GM18498 (cell line): ENCODE results near the gene CCDC85A.

ENCODE experiments used
- ATAC-seq: cut with Tn5 transposase; IDR thresholded peaks from one replicate; pipeline ENCODE4 v1.9.1; 2021; ENCODE audit warnings: mild to moderate bottlenecking, moderate library complexity; ENCODE audit not compliant: unreplicated experiment

CCDC85A gene

DNA sequence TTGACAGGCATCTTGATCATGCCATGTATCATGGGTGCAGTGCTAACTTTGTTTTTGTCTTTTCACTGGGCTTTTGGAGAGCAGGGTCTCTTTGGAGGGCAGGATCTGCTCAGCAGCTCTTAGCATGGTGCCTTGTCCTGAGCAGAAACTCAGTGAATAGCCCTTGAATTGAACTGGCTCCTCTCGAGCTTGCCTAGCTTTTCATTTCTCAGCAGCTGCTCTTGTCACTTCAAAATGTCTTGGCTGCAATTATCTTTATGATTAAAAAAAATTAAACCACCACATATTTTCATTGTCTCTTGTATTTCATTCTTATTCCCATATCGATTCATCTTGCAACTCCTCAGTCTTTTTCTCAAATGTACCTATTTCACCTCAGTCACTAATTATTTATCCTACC is 50.5 kb downstream of the CCDC85A start:
- ATAC-seq = no peak

DNA sequence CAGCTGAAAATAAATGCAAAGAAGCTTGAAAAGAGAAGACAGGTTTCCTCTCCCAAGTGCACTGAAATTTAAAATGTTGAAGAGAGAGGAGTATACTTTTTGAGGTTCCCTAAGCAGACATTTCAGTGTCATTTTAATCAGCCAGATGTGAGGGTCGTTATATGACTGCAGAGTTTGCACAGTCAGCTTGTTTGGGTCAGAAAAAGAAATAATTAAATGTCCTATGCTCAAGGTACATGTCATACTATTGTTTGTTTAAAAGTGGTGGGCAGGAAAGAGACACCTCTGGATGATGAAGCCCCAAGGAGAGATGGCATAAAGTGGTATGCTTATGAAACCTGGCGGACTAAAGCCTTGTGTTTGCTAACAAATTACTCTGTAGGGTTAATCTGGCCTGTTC is 55.2 kb downstream of the CCDC85A start:
- no peak for ATAC-seq

DNA sequence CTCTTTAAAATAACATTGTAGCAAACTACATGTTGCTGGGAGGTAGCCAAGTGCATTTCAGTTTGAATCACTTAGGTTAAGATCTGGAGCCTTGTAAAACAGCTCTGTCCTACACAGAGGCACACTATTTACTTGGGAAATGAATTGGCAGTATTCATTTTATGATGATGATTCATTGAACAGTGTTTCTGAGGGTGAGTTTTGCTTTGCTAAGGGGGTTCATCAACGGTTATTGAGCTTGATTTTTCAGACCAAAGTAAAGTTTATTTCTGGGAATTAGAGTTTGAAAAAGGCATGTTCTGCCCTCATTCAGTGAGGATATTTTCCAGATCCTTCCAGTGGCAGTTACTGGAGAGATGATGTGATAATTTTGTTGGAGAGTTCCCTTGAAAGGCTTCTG is 55.6 kb downstream of the CCDC85A start:
- no peak for ATAC-seq

DNA sequence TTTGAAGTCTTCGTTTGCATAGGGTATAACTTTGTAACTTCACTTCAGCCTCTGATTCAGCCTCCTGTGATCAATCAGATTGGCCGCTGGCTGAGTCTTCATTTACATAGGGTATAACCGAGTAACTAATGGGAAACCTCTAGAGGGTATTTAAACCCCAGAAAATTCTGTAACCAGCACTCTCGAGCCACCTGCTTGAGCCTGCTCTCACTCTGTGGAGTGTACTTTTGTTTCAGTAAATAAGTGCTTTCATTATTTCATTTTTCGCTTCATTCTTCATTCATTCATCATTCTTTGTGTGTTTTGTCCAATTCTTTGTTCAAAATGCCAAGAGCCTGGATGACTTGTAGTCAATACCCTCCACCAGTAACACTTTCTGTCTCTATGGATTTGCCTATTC is 56.4 kb downstream of the CCDC85A start:
- no peak for ATAC-seq

DNA sequence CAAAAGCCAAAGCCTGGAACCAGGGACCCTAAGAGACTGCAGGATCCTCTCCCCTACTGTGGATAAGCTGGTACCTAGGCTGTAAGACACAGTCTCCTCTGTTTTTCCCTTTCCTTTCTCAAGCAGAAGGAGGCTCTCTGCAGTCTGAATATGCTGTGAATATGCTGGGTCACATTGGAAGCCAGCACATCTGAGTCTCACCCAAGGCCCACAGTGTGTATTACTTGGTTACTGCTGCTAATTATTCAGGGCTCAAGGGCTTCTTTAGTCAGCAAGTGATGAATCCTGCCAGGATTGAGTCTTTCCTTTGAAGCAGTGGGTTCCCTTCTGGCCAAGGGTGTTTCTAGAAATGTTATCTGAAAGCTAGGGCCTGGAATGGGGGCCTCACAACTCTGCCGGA is 60.7 kb downstream of the CCDC85A start:
- ATAC-seq = no peak

DNA sequence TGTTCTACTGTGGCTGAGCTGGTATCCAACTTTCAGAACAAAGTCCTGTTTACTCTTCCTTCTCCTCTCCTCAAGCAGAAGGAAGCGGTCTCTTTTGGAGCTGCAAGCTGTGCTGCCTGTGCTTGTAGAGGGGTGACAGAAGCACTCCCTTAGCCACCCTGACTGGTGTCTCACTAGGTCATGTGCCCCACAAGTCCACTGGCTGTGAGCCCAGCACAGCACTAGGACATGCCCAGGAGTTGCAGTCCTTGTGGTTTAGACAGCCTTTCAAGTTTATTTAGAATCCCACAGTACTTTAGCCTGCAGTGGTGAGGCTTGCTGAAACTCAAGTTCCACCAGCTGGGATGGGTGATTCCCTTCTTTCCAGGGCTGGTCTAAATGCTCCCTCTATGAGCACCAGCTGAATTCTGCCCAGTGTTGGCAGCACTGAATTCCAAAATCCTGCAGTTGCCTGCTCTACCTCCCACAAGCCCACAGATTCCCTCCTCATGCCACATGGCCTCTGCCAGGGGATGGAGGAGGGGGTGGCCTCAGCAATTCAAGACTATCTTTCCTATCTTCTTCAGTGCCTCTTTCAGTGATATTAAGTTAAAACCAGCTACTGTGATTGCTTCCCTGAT is 61.2 kb downstream of the CCDC85A start:
- ATAC-seq = no peak

DNA sequence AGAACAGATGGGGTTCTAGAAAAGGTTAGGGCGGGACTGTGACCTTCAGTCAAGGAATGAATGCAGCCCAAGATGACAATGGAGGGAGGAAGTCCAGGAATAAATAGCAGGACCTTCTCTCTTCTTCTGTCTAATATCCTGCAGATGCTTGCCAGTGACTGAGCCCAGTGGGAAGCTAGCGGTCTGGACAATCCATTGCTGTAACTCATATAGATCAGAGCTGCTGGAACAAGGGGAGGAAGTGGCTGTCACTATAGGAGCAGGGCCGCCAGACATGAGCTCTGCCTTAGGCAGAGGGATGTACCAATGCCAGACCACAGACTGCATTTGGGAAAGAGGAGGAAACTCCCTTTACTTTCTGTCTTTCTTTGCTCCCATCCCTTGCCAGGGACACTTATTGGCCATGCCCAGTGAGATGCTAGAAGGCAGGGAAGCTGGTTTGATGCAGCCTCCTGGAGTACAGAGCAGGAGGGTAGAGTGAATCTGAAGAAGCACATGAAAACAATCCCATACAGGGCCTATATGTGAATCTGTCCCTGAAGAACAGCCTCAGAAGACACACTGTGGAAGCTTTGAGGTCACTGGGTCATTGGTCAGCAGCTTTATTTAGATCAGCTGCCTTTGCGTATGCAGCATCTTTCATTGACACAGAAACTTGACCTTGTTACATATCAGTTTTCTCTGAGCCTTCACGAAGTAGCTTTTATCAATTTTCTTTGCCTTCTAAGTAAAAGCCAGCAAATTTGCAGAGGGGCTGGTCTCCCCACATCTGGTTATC is 65.4 kb downstream of the CCDC85A start:
- ATAC-seq = no peak

DNA sequence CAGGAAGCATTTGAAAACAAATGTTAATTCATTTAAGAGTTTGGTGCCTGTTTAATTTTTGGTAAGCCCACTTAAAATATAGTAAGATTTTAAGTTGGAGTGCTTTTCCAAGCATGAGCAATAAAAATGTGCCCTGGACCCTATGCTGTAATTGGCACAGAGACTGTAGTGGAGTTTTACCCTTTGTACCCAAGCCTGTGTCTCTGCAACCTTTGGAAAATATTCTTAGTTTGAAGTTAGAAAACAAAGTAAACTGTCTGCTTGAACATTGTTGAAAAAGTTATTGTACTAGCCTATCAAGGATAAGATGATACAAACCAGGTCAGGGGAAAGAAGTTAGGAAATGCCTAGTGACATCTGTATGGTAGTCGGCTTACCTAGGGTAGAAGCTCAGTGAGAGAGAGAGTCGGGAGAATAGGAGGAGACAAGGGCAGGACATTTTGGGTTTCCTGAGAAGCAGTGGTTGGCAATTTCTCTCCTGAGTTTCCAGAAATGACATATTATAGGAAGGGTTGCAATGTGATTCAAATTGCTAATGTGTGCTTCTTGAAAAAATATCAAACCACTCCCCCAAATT is 66.5 kb downstream of the CCDC85A start:
- no peak for ATAC-seq

DNA sequence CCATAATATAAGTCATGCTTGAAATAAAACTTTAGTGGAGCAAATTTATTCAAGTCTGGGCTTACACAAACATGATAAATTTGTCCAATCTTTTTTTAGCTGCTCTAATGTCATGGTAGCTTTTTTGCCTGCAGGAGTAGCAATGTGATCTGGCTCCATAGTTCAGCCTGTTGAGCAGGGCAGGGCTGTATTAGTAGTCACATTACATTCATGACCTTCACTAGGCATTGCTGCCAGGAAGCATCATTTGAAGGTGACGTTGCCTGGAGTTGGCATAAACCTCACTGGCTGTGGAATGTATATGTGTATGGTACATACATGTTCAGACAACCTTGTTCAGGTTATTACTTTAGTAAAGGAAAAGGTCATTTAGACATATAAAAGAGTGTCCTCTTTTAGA is 76.6 kb downstream of the CCDC85A start:
- no peak for ATAC-seq

DNA sequence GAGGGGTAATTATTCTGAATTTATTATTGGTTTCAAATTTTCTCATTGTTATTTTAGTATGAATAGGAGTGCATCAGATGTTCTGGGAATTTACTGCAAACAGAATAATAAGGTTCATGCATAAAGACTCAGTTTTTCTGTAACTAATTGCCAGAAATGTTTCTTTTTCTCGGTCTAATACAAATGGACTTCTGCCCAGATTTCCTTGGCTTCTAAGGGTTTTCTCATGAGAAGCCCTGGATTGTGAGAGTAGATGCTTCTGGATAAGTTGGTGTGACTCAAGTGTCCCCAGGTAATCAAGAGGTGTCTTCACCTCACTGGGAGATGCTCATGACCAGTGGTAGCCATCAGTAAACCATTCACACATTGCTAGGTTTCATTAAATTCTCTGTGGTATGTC is 78.5 kb downstream of the CCDC85A start:
- ATAC-seq = no peak

DNA sequence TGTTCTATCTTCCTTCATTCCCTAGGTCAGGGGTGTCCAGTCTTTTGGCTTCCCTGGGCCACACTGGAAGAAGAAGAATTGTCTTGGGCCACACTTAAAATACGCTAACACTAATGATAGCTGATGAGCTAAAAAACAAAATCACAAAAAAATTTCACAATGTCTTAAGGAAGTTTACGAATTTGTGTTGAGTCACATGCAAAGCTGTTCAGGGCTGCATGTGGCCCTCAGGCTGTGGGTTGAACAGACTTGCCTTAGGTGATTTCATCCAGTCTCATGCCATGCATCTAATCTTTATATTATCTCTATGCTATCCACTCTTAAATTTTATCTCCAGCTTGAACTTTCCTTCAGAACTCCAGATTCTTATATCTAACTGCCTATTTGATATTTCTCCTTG is 80.1 kb downstream of the CCDC85A start:
- ATAC-seq = no peak

DNA sequence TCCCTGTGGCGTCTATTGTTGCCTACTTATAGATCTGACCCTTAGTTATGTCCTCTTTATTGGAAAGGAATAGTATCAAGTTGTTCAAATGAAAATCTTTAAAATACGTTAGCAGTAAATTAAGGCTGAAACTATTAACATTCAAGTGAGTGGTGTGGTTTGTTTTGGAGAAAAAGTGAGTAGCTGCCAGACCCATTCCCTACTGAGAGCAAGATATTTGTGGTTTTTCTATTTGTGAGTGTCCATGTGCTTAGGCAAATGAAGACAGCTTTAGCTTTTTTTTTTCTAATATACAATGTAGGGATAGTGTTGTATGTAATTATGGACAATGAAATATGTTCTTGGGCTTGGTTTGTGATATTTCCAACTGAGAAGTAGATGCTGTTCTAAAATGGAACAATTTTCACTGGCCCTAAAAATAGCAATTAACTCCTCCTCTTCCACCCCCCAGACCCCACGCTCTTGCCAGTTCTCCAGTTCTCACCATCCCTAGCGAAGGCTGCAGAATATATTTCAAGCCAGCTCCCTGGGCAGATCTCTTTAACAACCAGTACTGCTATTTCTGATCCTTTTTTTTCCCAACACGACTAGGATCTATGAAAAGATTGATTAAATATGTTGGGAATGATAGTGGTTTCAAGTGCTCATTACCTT is 83.1 kb downstream of the CCDC85A start:
- ATAC-seq = no peak

DNA sequence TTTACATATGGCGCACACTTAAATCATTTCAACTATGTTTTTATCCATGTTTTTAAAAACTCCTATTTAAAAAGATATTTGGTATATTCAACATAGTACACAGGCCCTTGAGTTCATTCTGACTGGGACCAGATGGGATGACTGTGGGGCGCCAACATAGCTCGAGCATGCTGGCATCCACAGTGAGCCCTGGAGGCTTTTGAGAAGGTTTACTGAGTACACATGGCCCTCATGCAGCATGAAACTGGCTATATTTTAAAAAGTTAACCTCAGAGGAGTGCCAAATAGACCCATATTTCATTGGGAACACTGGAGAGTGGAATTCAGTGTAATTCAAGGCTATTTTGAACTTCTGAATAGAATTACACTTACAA is 83.6 kb downstream of the CCDC85A start:
- ATAC-seq = no peak

DNA sequence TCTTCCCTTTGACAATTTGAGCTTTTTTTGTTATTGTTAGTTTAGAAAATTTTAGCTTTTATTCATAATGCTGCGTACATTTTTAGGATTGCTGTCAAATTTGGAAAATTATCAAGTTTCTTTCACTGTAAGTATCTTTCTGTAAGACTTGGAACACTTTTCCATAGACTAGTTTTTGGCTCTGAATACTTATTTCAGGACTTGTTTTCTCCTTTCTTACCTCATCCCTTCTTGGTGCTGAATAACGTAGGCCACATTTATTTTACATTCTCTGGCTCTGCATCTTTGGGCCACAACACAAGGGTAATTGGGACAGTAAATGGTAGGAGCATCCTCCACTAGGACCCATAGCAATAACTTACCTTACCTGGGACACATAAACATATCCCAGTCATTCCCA is 85.1 kb downstream of the CCDC85A start:
- no peak for ATAC-seq

DNA sequence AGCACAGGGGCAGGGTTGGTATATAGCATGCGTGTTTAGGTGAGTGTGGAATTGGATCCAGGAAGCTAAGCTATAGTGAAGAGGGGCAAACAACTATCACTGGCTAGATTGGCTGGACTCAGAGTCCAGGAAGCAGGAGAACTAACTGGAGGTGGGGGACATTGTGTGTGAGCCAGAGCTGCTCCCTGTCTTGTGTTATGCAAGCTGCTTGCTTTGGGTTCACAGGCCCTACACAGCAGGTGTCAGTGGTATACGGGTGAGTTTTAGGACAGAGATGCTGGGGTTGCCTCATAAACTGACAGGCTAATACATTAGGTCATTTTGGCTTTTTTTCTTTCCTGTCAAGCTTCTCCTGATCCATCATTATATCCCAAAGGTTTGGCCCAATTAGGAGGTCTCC is 87.5 kb downstream of the CCDC85A start:
- no peak for ATAC-seq

DNA sequence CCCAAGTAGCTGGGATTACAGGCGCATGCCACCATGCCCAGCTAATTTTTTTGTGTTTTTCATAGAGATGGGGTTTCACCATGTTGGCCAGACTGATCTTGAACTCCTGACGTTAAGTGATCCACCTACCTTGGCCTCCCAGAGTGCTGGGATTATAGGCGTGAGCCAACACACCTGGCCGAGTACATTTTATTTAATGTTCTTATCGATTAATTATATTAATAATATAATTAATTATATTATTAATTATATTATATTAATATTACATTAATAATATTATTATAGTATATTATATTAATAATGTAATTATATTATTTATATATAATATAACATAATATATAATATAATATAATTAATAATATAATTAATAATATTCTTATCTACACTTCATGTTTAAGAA is 101.4 kb downstream of the CCDC85A start:
- ATAC-seq = no peak

DNA sequence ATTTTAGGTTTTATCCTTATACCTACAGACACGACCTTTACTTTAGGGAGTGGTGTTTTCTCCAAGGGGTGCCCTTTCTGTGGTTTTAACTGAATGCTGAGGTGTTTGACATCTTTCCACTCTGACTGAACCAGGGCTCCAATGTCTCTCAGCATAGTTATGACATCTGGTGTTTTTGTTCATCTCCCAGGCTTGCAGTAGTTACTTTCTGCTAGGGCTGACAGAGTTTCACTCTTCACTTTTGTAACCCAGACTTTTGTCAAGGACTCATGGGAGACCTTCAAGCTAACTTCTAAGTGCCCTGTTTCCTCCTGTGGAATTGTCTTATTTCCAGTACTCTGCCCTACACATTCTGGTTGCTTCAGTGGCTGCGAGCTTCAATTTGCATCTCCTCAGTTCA is 103.1 kb downstream of the CCDC85A start:
- ATAC-seq = peak; percentile 68

DNA sequence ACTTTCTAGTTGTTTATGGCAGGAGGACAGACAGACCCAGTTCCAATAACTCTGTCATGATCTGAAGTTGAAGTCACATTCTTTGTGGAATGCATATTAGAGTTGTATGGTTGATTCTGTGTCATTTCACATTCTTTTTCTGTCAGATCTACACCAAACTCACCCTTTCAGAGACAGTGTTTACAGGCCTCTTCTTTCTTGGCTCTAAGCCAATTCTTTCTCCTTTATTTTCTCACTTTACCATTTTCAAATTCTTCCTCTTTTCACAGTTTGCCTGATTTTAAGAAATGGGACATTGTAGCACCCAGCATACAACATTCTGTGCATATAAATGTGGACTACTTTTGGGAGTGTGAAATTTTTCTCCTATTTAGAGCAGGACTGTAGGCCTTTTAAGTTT is 103.7 kb downstream of the CCDC85A start:
- ATAC-seq = peak; percentile 26

DNA sequence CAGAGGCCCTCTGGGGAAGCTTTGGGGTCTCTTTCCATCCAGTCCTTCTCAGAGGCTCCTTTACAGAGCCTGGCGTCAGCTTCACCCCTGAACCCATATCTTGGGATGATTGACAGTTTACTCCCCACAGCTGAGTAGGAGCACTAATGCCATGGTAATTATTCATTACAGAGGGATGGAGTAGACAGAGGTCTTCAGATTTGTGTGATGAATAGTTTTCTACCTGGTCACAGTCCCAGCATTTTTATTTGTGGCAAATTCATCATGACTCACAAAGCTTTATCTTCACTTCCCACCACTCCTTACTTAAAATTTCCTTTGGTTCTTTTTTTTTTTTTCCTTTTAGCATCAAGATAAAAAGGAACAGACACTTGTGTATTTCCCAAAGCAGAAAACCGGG is 104.2 kb downstream of the CCDC85A start:
- no peak for ATAC-seq

DNA sequence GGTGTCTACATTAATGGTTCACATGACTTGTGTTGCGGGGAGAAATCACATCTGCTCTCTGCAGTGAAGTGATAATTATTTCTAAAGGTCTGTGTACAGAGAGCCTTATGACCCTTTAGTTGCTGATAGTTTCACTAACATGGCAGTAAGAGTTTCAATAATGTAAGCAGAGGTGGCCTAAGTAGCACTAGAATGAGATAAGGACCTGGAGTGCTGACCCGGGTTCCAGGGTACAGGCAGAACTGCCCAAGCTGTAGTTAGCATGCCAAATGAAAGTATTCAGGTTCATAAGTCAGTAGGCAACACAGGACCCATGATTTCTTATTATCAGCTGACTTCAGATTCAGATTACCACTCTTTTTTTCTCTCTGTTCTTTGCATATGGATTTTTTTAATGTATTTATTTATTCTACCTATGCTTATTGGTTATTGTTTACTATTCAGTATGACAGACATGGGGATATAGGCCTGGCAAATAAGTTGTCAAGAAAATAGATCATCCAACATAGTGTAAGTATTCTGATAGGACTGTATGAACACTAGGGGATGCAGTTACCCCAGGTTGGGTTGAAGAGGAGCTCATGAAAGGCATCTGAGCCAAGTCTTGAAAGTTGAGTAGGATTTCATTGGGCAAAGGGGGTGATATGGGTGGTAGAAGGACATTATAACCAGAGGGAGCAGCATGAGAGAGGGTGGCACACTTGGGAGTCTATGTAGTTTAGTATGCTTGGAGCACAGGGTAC is 105.2 kb downstream of the CCDC85A start:
- no peak for ATAC-seq

DNA sequence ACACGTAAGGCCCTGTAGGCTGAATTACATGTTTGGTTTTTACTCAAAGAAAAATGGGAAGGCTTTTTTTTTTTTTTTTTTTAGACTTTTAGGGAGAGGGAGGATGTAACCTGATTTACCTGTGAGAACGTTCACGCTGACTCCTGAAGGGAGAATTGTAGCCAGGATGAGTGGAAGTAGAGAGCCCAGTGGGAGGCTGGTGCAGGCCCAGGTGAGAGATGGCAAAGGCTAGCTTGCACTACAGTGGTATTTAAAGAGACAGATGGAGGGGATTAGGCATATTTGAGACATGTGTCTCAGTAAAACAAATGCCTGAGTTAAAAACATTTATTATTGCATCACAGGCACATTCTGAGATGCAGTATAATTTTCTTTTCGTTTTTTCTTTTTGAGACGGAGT is 107.9 kb downstream of the CCDC85A start:
- no peak for ATAC-seq
